Measurements from ENCODE around the gene DCP1B. TPM values are rescaled to one million over a fixed set of nuclear protein-coding genes. Genes with fewer than 3 reads are reported as not detected.

DCP1B gene
- total RNA-seq, 1 donor from 2014 or later: 17.4 TPM

GRCh38 chr12:1922075-1922709 is 82.1 kb downstream of the DCP1B start:
- H3K4me3 ChIP-seq: no peak overlapping the region
- no peaks in the 10 kb centered on the region for H3K36me3 ChIP-seq
- intact Hi-C loops (cut with DNase I): no loop called here
- H3K27me3 ChIP-seq: no peaks in the 10 kb centered on the region
- no peaks in the 10 kb centered on the region for H3K4me1 ChIP-seq
- no peaks in the 10 kb centered on the region for H3K9me3 ChIP-seq
- TF ChIP-seq POLR2A (IDR thresholded peaks at IDR 0.05) (no peak), CTCF (IDR thresholded peaks at IDR 0.05) (no peak)
- no peak overlapping the region for H3K27ac ChIP-seq
- peak; percentile 69 to 87 for DNase-seq (ENCODE audit: extremely low spot score in 2 of 2)

- H3K27ac ChIP-seq: no peak overlapping the region
Measured at GRCh38 chr12:1920971-1921370, 83.3 kb downstream of the DCP1B start.

GRCh38 chr12:1920436-1920835 is 83.8 kb downstream of the DCP1B start:
- no peaks in the 10 kb centered on the region for H3K9me3 ChIP-seq
- no peaks in the 10 kb centered on the region for H3K4me1 ChIP-seq
- TF ChIP-seq POLR2AphosphoS5 (IDR thresholded peaks at IDR 0.05; ENCODE audit: insufficient read depth in 1 of 2, low read depth in 1 of 2): no peak
- TF ChIP-seq CTCF (IDR thresholded peaks at IDR 0.05): no peak
- TF ChIP-seq POLR2A (IDR thresholded peaks at IDR 0.05): no peak
- no peak overlapping the region for H3K4me3 ChIP-seq
- H3K27ac ChIP-seq: no peak overlapping the region
- no peaks in the 10 kb centered on the region for H3K36me3 ChIP-seq
- H3K27me3 ChIP-seq: no peaks in the 10 kb centered on the region
- intact Hi-C loops (cut with DNase I): no loop called here
- DNase-seq (ENCODE audit: extremely low spot score in 2 of 2): no peak

More at GRCh38 chr12:1920971-1921370, 83.3 kb downstream of the DCP1B start:
- Histone ChIP-seq H3K36me3 (no peaks in the 10 kb centered on the region), H3K9me3 (no peaks in the 10 kb centered on the region), H3K4me3 (no peak overlapping the region), H3K4me1 (no peaks in the 10 kb centered on the region), H3K27me3 (no peaks in the 10 kb centered on the region)
- TF ChIP-seq POLR2AphosphoS5 (IDR thresholded peaks at IDR 0.05; ENCODE audit: insufficient read depth in 1 of 2, low read depth in 1 of 2): no peak
- no peak for TF ChIP-seq POLR2A (IDR thresholded peaks at IDR 0.05)
- TF ChIP-seq CTCF (IDR thresholded peaks at IDR 0.05): no peak
- intact Hi-C loops (cut with DNase I): no loop called here
- DNase-seq (ENCODE audit: extremely low spot score in 2 of 2): peak in 1 of 2 donors; percentile 64

GRCh38 chr12:1919763-1920162 is 84.5 kb downstream of the DCP1B start:
- TF ChIP-seq POLR2A (IDR thresholded peaks at IDR 0.05) (no peak), CTCF (IDR thresholded peaks at IDR 0.05) (no peak), POLR2AphosphoS5 (IDR thresholded peaks at IDR 0.05; ENCODE audit: insufficient read depth in 1 of 2, low read depth in 1 of 2) (no peak)
- Histone ChIP-seq H3K36me3 (no peaks in the 10 kb centered on the region), H3K27me3 (no peaks in the 10 kb centered on the region), H3K27ac (no peak overlapping the region), H3K9me3 (no peaks in the 10 kb centered on the region), H3K4me1 (no peaks in the 10 kb centered on the region), H3K4me3 (no peak overlapping the region)
- DNase-seq (ENCODE audit: extremely low spot score in 2 of 2): no peak
- intact Hi-C loops (cut with DNase I): no loop called here

GRCh38 chr12:1919284-1919683 is 85.0 kb downstream of the DCP1B start:
- Histone ChIP-seq H3K27ac (no peak overlapping the region), H3K27me3 (no peaks in the 10 kb centered on the region), H3K4me1 (no peaks in the 10 kb centered on the region), H3K9me3 (no peaks in the 10 kb centered on the region), H3K36me3 (no peaks in the 10 kb centered on the region), H3K4me3 (no peak overlapping the region)
- intact Hi-C loops (cut with DNase I): no loop called here
- DNase-seq (ENCODE audit: extremely low spot score in 2 of 2): peak; percentile 52 to 65
- TF ChIP-seq POLR2A (IDR thresholded peaks at IDR 0.05) (no peak), CTCF (IDR thresholded peaks at IDR 0.05) (no peak), POLR2AphosphoS5 (IDR thresholded peaks at IDR 0.05; ENCODE audit: insufficient read depth in 1 of 2, low read depth in 1 of 2) (no peak)
